Bronchial epithelial cell (primary cell): ENCODE measurements around the gene JARID2. TPM values are rescaled to one million over a fixed set of nuclear protein-coding genes. Genes with fewer than 3 reads are reported as not detected.

Source experiments
- DNase-seq: peaks from one replicate; pipeline ENCODE4 v3.0.0-alpha.2; 2010; ENCODE audit warnings: low read depth
- FAIRE-seq: peaks from 2 replicates; lab custom pipeline; 2011; peaks lifted over from hg19 to GRCh38; lab: Jason Lieb, UNC
- H3K27me3 ChIP-seq: 2 replicates; pipeline ENCODE4 v1.5.1; 2011; ENCODE audit warnings: low read length; ENCODE audit not compliant: control insufficient read depth, insufficient read depth
- H3K36me3 ChIP-seq: 2 replicates; pipeline ENCODE4 v1.5.1; 2011; ENCODE audit warnings: low read length; ENCODE audit not compliant: control insufficient read depth, insufficient read depth
- H3K4me3 ChIP-seq: 2 replicates; pipeline ENCODE4 v1.5.1; 2011; ENCODE audit warnings: mild to moderate bottlenecking, low read depth, low read length, control low read depth
- CTCF ChIP-seq: IDR thresholded peaks from 2 replicates; pipeline ENCODE4 v1.5.1; 2011; ENCODE audit warnings: mild to moderate bottlenecking, moderate library complexity, low read length, control low read depth, inconsistent platforms; ENCODE audit not compliant: insufficient read depth, severe bottlenecking
- total RNA-seq: library from RNA; depleted of rRNA; stranded (reverse); fragments of >200 nt; gene quantifications from 2 replicates; pipeline ENCODE4 v1.2.1, GENCODE V29; 2014

Gene JARID2
- total RNA-seq, 1 donor from 2014 or later = 29.2 TPM

DNA sequence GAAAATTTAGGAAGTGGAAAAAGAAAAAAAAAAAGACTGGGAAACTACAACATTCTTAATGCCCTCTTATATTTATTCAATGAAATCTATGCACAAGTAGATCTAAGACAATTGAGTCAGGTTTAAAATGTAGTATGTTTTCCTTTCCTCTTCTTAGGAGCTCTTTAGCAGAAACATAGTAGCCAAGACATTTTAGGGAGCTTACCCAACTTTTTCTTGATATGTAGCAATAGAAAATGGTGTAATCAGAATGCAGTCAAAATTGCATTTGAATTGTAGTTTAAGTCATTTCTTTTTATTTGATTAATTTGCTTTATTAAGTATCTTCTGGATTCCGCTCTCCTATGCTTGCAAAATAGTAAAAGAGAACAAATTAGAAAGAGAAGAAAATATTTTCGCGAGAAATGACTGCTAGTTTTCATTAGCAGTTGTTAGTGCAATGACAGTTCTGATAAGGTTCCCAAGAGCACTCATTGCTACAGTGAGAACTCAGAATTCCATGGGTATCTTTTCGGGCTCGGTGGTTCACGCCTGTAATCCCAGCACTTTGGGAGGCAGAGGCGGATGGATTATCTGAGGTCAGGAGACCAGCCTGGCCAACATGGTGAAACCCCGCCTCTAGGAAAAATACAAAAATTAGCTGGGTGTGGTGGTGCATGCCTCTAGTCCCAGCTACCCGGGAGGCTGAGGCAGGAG, 52.2 kb downstream of the JARID2 start:
- Histone ChIP-seq H3K4me3 (no peak overlapping the region), H3K27me3 (no peaks in the 10 kb centered on the region), H3K36me3 (no peaks in the 10 kb centered on the region)
- FAIRE-seq (no peak), DNase-seq (no peak)
- TF ChIP-seq CTCF = no peak

- FAIRE-seq (no peak), DNase-seq (no peak)
- H3K36me3 ChIP-seq = no peaks in the 10 kb centered on the region
These were observed 53.7 kb downstream of the JARID2 start for GRCh38 chr6:15299430-15300131.

DNA sequence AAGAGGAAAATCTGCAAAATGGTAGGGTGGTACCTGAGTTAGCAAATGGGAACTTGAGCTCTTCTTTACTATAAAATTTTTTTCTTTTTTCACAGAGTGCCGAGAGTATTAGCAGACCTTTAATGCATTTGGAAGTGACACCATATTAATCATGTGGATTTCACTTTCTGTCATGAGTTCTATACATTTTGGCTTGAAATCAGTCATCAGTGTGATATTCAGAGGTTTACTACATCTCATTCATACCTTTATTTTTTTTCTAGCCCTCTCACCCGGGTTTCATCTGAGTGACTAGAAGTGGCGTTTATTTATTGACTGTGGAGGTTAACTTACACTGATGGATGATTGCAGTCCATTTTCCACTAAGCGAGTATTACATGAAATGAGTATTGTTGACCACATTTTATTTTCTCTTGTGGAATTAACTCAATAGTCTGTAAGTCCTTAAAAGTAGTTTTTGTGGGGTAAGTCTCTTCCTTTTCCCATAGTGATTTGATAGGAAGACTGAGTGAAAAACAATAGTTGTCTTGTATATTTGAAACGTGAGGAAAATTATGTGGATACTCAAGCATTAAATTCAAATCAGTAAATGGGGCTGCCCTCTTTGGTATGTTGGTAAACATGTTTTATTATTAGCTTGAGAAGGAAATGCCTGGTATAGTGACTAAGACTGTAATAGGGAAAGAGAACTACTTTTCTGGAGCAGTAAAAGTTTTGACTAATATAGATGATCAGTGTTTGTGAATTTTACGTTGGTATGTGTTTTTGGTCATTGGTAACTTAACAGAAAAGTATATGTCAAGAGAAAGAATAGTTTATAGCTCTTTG, 55.5 kb downstream of the JARID2 start:
- FAIRE-seq (no peak), DNase-seq (no peak)
- Histone ChIP-seq H3K36me3 (peaks cover 1% of the 10 kb centered on the region), H3K4me3 (no peak overlapping the region), H3K27me3 (no peaks in the 10 kb centered on the region)
- TF ChIP-seq CTCF = no peak

More at GRCh38 chr6:15299430-15300131, 53.7 kb downstream of the JARID2 start:
- no peak overlapping the region for H3K4me3 ChIP-seq
- no peak for TF ChIP-seq CTCF
- no peaks in the 10 kb centered on the region for H3K27me3 ChIP-seq

DNA sequence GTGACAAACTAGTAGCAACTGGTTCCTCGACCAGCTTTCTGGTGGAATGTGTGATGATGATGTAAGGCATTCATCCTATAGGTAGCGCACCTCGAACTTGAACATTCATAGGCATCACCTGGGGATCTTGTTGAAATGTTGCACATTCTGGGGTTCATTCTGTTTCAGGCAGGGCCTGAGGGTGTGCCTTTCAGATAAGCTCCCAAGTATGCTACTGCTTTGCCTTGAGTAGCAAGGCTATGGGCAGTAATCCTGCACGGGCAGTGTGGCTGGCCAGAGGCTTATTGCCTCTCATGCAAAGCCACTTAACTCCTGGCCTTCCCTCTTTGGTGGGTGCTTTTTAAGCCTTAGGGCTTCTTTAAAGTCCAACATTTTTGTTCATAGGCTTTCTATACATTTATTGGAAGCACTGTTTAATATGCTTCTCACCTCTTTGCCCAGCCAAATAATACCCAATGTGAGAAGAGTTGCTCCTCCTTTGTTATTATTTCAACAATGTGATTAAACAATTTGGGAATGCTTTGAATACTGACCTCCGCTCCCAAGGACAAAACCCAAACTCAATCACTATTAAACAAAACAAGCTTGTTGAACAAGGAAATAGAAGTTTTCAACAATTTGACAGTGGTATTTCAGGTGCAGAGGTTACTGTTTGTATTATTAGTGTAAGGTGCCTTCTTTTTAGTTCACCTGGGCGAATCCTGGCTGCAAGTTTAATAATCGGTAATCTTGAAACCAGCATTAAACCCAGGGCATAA, 57.5 kb downstream of the JARID2 start:
- no peak for FAIRE-seq
- peaks cover 3% of the 10 kb centered on the region for H3K36me3 ChIP-seq
- no peaks in the 10 kb centered on the region for H3K27me3 ChIP-seq
- TF ChIP-seq CTCF = no peak
- H3K4me3 ChIP-seq = no peak overlapping the region
- DNase-seq = no peak

- Histone ChIP-seq H3K4me3 (no peak overlapping the region), H3K36me3 (peaks cover 3% of the 10 kb centered on the region), H3K27me3 (no peaks in the 10 kb centered on the region)
- FAIRE-seq (no peak), DNase-seq (no peak)
- no peak for TF ChIP-seq CTCF
These were observed 58.0 kb downstream of the JARID2 start for GRCh38 chr6:15303920-15304291.
